Large intestine (tissue), 3 donors: ENCODE results near the gene STH. TPM values are rescaled to one million over a fixed set of nuclear protein-coding genes. Genes with fewer than 3 reads are reported as not detected.

Experiments
- DNase-seq, 2 donors: peaks; one replicate each; pipeline versions ENCODE4 v3.0.0 to v3.0.0-alpha.2; 2013
- H3K27ac ChIP-seq: one replicate; pipeline ENCODE4 v1.5.1; 2013; ENCODE audit warnings: low read length
- H3K27me3 ChIP-seq: 2 replicates; pipeline ENCODE4 v1.6.1; 2013; ENCODE audit warnings: low read length; ENCODE audit not compliant: control insufficient read depth, insufficient read depth
- H3K36me3 ChIP-seq: 2 replicates; pipeline ENCODE4 v1.6.1; 2013; ENCODE audit warnings: low read length; ENCODE audit not compliant: control insufficient read depth, insufficient read depth
- H3K4me1 ChIP-seq: one replicate; pipeline ENCODE4 v1.6.1; 2013; ENCODE audit warnings: low read length; ENCODE audit not compliant: control insufficient read depth, insufficient read depth
- H3K4me3 ChIP-seq: one replicate; pipeline ENCODE4 v1.5.1; 2013; ENCODE audit warnings: low read length
- H3K9me3 ChIP-seq: one replicate; pipeline ENCODE4 v1.6.1; 2013; ENCODE audit warnings: mild to moderate bottlenecking, low read depth, low read length, moderate library complexity; ENCODE audit not compliant: control insufficient read depth
- WGBS: methylation state at CpG from one replicate; pipeline ENCODE4 v1.1.5; 2013; ENCODE audit warnings: low lambda C conversion rate; ENCODE audit not compliant: insufficient coverage; 5-methylcytosine and 5-hydroxymethylcytosine counted together
- polyA plus RNA-seq: library from polyadenylated mRNA; unstranded; fragments of 120-200 nt; gene quantifications from one replicate; pipeline ENCODE4 v1.2.1, GENCODE V29; 2013

The STH gene
- polyA plus RNA-seq, 1 donor = not detected

DNA sequence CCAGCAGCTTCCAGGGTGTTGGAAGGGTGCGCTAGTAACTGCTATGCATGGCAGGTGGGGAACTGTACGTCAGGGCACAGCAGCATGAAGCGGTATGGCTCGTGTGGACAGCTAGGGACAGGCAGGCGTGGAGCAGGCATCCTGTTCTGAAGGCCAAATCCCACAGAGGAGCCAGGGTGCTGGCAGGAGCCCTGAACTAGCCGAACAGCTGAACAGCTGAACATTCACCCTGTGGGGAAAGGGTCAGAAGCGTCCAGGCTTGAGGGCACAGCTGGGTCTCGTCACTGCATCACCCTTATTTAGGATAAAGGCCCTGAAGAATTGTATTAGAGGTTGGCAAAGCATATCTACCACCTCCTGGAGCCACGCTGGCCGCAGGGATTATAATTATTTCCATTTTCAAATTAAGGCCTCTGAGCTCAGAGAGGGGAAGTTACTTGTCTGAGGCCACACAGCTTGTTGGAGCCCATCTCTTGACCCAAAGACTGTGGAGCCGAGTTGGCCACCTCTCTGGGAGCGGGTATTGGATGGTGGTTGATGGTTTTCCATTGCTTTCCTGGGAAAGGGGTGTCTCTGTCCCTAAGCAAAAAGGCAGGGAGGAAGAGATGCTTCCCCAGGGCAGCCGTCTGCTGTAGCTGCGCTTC, 3.3 kb upstream of the STH start:
- H3K36me3 ChIP-seq = no peaks in the 10 kb centered on the region
- no peak overlapping the region for H3K27ac ChIP-seq
- no CpG with 5 or more reads among the region's 14 CpGs for WGBS
- H3K4me3 ChIP-seq = no peak overlapping the region
- H3K4me1 ChIP-seq = no peaks in the 10 kb centered on the region
- no peak for DNase-seq
- no peaks in the 10 kb centered on the region for H3K27me3 ChIP-seq
- no peaks in the 10 kb centered on the region for H3K9me3 ChIP-seq

DNA sequence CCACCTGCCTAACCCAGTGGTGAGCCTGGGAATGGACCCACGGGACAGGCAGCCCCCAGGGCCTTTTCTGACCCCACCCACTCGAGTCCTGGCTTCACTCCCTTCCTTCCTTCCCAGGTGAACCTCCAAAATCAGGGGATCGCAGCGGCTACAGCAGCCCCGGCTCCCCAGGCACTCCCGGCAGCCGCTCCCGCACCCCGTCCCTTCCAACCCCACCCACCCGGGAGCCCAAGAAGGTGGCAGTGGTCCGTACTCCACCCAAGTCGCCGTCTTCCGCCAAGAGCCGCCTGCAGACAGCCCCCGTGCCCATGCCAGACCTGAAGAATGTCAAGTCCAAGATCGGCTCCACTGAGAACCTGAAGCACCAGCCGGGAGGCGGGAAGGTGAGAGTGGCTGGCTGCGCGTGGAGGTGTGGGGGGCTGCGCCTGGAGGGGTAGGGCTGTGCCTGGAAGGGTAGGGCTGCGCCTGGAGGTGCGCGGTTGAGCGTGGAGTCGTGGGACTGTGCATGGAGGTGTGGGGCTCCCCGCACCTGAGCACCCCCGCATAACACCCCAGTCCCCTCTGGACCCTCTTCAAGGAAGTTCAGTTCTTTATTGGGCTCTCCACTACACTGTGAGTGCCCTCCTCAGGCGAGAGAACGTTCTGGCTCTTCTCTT, 2.6 kb upstream of the STH start:
- Histone ChIP-seq H3K4me3 (no peak overlapping the region), H3K36me3 (no peaks in the 10 kb centered on the region), H3K9me3 (no peaks in the 10 kb centered on the region), H3K27ac (no peak overlapping the region), H3K4me1 (no peaks in the 10 kb centered on the region), H3K27me3 (no peaks in the 10 kb centered on the region)
- DNase-seq = no peak
- no CpG with 5 or more reads among the region's 31 CpGs for WGBS

GRCh38 chr17:45997166-45997565, 1.9 kb upstream of the STH start:
- no peaks in the 10 kb centered on the region for H3K4me1 ChIP-seq
- no peak for DNase-seq
- H3K9me3 ChIP-seq = no peaks in the 10 kb centered on the region
- no peaks in the 10 kb centered on the region for H3K27me3 ChIP-seq
- H3K27ac ChIP-seq = no peak overlapping the region
- no peak overlapping the region for H3K4me3 ChIP-seq
- no CpG with 5 or more reads among the region's 13 CpGs for WGBS
- H3K36me3 ChIP-seq = no peaks in the 10 kb centered on the region

DNA sequence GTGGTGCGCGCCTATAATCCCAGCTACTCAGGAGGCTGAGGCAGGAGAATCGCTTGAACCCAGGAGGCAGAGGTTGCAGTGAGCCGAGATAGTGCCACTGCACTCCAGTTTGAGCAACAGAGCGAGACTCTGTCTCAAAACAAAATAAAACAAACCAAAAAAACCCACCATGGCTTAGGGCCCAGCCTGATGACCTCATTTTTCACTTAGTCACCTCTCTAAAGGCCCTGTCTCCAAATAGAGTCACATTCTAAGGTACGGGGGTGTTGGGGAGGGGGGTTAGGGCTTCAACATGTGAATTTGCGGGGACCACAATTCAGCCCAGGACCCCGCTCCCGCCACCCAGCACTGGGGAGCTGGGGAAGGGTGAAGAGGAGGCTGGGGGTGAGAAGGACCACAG, 1.4 kb upstream of the STH start:
- WGBS = no CpG with 5 or more reads among the region's 9 CpGs
- DNase-seq = no peak
- H3K4me1 ChIP-seq = no peaks in the 10 kb centered on the region

GRCh38 chr17:45999900-46000290, 845 bp downstream of the STH start:
- no peaks in the 10 kb centered on the region for H3K27me3 ChIP-seq
- DNase-seq = no peak
- no peak overlapping the region for H3K4me3 ChIP-seq
- peaks cover 7% of the 10 kb centered on the region for H3K4me1 ChIP-seq
- H3K9me3 ChIP-seq = no peaks in the 10 kb centered on the region
- no peaks in the 10 kb centered on the region for H3K36me3 ChIP-seq
- no peak overlapping the region for H3K27ac ChIP-seq
- 85% methylated on average over 3 of the region's 9 CpGs for WGBS

More for the DNA sequence above, 1.4 kb upstream of the STH start:
- Histone ChIP-seq H3K4me3 (no peak overlapping the region), H3K36me3 (no peaks in the 10 kb centered on the region), H3K27ac (no peak overlapping the region), H3K27me3 (no peaks in the 10 kb centered on the region), H3K9me3 (no peaks in the 10 kb centered on the region)

GRCh38 chr17:46000292-46000691, 1.2 kb downstream of the STH start:
- H3K9me3 ChIP-seq = no peaks in the 10 kb centered on the region
- peaks cover 7% of the 10 kb centered on the region for H3K4me1 ChIP-seq
- no peaks in the 10 kb centered on the region for H3K36me3 ChIP-seq
- WGBS = no CpG with 5 or more reads among the region's 7 CpGs
- no peak overlapping the region for H3K27ac ChIP-seq
- H3K27me3 ChIP-seq = no peaks in the 10 kb centered on the region
- no peak for DNase-seq
- no peak overlapping the region for H3K4me3 ChIP-seq

GRCh38 chr17:46000757-46001156, 1.7 kb downstream of the STH start:
- Histone ChIP-seq H3K9me3 (no peaks in the 10 kb centered on the region), H3K27me3 (no peaks in the 10 kb centered on the region), H3K27ac (no peak overlapping the region), H3K4me1 (peaks cover 7% of the 10 kb centered on the region), H3K4me3 (no peak overlapping the region), H3K36me3 (no peaks in the 10 kb centered on the region)
- DNase-seq = no peak
- no CpG with 5 or more reads among the region's 2 CpGs for WGBS

DNA sequence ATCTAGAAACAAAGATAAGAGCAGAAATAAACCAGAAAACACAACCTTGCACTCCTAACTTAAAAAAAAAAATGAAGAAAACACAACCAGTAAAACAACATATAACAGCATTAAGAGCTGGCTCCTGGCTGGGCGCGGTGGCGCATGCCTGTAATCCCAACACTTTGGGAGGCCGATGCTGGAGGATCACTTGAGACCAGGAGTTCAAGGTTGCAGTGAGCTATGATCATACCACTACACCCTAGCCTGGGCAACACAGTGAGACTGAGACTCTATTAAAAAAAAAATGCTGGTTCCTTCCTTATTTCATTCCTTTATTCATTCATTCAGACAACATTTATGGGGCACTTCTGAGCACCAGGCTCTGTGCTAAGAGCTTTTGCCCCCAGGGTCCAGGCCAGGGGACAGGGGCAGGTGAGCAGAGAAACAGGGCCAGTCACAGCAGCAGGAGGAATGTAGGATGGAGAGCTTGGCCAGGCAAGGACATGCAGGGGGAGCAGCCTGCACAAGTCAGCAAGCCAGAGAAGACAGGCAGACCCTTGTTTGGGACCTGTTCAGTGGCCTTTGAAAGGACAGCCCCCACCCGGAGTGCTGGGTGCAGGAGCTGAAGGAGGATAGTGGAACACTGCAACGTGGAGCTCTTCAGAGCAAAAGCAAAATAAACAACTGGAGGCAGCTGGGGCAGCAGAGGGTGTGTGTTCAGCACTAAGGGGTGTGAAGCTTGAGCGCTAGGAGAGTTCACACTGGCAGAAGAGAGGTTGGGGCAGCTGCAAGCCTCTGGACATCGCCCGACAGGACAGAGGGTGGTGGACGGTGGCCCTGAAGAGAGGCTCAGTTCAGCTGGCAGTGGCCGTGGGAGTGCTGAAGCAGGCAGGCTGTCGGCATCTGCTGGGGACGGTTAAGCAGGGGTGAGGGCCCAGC, 2.6 kb downstream of the STH start:
- no peaks in the 10 kb centered on the region for H3K9me3 ChIP-seq

DNA sequence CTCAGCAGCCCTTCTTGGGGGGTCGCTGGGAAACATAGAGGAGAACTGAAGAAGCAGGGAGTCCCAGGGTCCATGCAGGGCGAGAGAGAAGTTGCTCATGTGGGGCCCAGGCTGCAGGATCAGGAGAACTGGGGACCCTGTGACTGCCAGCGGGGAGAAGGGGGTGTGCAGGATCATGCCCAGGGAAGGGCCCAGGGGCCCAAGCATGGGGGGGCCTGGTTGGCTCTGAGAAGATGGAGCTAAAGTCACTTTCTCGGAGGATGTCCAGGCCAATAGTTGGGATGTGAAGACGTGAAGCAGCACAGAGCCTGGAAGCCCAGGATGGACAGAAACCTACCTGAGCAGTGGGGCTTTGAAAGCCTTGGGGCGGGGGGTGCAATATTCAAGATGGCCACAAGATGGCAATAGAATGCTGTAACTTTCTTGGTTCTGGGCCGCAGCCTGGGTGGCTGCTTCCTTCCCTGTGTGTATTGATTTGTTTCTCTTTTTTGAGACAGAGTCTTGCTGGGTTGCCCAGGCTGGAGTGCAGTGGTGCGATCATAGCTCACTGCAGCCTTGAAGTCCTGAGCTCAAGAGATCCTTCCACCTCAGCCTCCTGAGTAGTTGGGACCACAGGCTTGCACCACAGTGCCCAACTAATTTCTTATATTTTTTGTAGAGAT, 3.4 kb downstream of the STH start:
- Histone ChIP-seq H3K4me1 (peaks cover 7% of the 10 kb centered on the region), H3K4me3 (no peak overlapping the region), H3K27me3 (no peaks in the 10 kb centered on the region), H3K27ac (no peak overlapping the region), H3K9me3 (no peaks in the 10 kb centered on the region), H3K36me3 (no peaks in the 10 kb centered on the region)
- no CpG with 5 or more reads among the region's 8 CpGs for WGBS
- peak; percentile 49 to 52 for DNase-seq

More for the DNA sequence above, 2.6 kb downstream of the STH start:
- Histone ChIP-seq H3K4me1 (peaks cover 7% of the 10 kb centered on the region), H3K36me3 (no peaks in the 10 kb centered on the region), H3K27ac (no peak overlapping the region), H3K4me3 (no peak overlapping the region), H3K27me3 (no peaks in the 10 kb centered on the region)
- DNase-seq = no peak
- no CpG with 5 or more reads among the region's 13 CpGs for WGBS

GRCh38 chr17:46002973-46003316, 3.9 kb downstream of the STH start:
- H3K4me1 ChIP-seq = peaks cover 7% of the 10 kb centered on the region
- no peak overlapping the region for H3K4me3 ChIP-seq
- no peak overlapping the region for H3K27ac ChIP-seq
- no peaks in the 10 kb centered on the region for H3K9me3 ChIP-seq
- DNase-seq = no peak
- 60% methylated on average over 1 of the region's 7 CpGs for WGBS
- H3K27me3 ChIP-seq = no peaks in the 10 kb centered on the region
- no peaks in the 10 kb centered on the region for H3K36me3 ChIP-seq
